Uterus (tissue), 2 donors: ENCODE measurements around the gene JAK1.

Experiments
- POLR2A ChIP-seq, 2 donors: fragments of 450-650 bp; IDR thresholded peaks; one replicate each; pipeline ENCODE4 v1.6.1; 2016; ENCODE audit warnings: antibody characterized with exemption in 2 of 2, mild to moderate bottlenecking in 1 of 2, moderate library complexity in 1 of 2
- TF ChIP-seq, protein P1 (sequence below), 4 experiments: fragments of 200-600 bp in 2 of 4; fragments of 450-650 bp in 2 of 4; sonication (generic) in 2 of 4; IDR thresholded peaks; one replicate each; pipeline ENCODE4 v1.5.1; 2016 to 2019; ENCODE audit warnings: antibody characterized with exemption in 4 of 4, mild to moderate bottlenecking in 2 of 4, moderate library complexity in 1 of 4

DNA sequence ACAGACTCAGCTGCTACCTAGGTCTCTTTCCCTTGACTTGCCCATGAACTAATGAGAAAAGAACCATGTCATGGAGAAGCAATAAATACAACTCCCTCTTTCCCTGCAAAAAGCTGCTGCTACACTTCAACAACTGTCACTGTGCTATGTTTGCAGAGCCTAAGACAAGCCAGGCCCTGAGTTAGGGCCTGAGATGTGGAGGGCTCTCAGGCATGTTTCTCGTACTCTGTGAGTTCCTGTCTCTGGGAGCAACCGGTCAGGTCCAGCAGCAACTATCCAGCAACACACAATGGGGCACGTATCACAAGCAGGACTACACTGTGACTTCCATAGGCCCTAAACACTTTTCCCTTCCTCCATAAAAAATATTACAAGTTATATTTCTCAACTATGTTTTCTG is 91.7 kb downstream of the JAK1 start:
- TF ChIP-seq, protein P1, sequence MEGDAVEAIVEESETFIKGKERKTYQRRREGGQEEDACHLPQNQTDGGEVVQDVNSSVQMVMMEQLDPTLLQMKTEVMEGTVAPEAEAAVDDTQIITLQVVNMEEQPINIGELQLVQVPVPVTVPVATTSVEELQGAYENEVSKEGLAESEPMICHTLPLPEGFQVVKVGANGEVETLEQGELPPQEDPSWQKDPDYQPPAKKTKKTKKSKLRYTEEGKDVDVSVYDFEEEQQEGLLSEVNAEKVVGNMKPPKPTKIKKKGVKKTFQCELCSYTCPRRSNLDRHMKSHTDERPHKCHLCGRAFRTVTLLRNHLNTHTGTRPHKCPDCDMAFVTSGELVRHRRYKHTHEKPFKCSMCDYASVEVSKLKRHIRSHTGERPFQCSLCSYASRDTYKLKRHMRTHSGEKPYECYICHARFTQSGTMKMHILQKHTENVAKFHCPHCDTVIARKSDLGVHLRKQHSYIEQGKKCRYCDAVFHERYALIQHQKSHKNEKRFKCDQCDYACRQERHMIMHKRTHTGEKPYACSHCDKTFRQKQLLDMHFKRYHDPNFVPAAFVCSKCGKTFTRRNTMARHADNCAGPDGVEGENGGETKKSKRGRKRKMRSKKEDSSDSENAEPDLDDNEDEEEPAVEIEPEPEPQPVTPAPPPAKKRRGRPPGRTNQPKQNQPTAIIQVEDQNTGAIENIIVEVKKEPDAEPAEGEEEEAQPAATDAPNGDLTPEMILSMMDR (IDR thresholded peaks at IDR 0.05), result no peak
- TF ChIP-seq POLR2A (IDR thresholded peaks at IDR 0.05), result no peak
